ENCODE data around the gene CAPN8.

Gene CAPN8

GRCh38 chr1:223665592-223666312 is at the start of gene CAPN8:
TSS of gene CAPN8 (minus strand) at chr1:223665701. CDS start at chr1:223665646, 55 bp downstream.
- no peak for FAIRE-seq

GRCh38 chr1:223714849-223715603 is 49.5 kb upstream of the CAPN8 start:
- no peak for FAIRE-seq

- FAIRE-seq, result no peak
These were observed 48.9 kb upstream of the CAPN8 start for GRCh38 chr1:223714421-223714724.

GRCh38 chr1:223713546-223714420 is 48.3 kb upstream of the CAPN8 start:
- FAIRE-seq, result no peak

GRCh38 chr1:223712850-223713474 is 47.5 kb upstream of the CAPN8 start:
- FAIRE-seq, result no peak

- FAIRE-seq, result no peak
These were observed 46.8 kb upstream of the CAPN8 start, which contains the start of gene CAPN2 for GRCh38 chr1:223712194-223712849. TSS of gene CAPN2 (plus strand) at chr1:223712539. CDS start at chr1:223712641, 102 bp downstream.

GRCh38 chr1:223711747-223712193 is 46.3 kb upstream of the CAPN8 start:
- FAIRE-seq, result no peak

GRCh38 chr1:223711173-223711572 is 45.7 kb upstream of the CAPN8 start:
- no peak for FAIRE-seq

- FAIRE-seq, result no peak
These were observed 45.0 kb upstream of the CAPN8 start for GRCh38 chr1:223710179-223711133.

GRCh38 chr1:223709598-223709997 is 44.1 kb upstream of the CAPN8 start:
- no peak for FAIRE-seq

- FAIRE-seq, result no peak
These were observed 43.3 kb upstream of the CAPN8 start for GRCh38 chr1:223708651-223709268.

- FAIRE-seq, result no peak
These were observed 42.5 kb upstream of the CAPN8 start for GRCh38 chr1:223708001-223708359.

GRCh38 chr1:223707256-223708000 is 41.9 kb upstream of the CAPN8 start:
- FAIRE-seq, result peak; percentile 17

- FAIRE-seq, result peak; percentile 39
These were observed 40.8 kb upstream of the CAPN8 start for GRCh38 chr1:223706077-223706973.

- peak; percentile 19 for FAIRE-seq
These were observed 39.7 kb upstream of the CAPN8 start for GRCh38 chr1:223704921-223705878.

GRCh38 chr1:223703668-223704013 is 38.1 kb upstream of the CAPN8 start:
- no peak for FAIRE-seq

All from G401.6 (cell line).